Panc1 (cell line): Measurements from ENCODE around the gene FAM227B. TPM values are rescaled to one million over a fixed set of nuclear protein-coding genes. Genes with fewer than 3 reads are reported as not detected.

Experiments used
- ATAC-seq: fragments of 200-7000 bp; cut with Tn5 transposase; 2 replicates; pipeline ENCODE4 v1.9.1; 2020; ENCODE audit warnings: mild to moderate bottlenecking, moderate library complexity
- BruUV-seq: library from RNA; stranded (reverse); fragments of 400-500 nt; replicated peaks from 2 replicates; lab custom pipeline; 2021; lab: Mats Ljungman, UMichigan
- CTCF ChIA-PET: fragments of 300-600 bp; sonication (Branson Sonifier 250); formaldehyde crosslinking; loops from one replicate; lab custom pipeline; 2022; ENCODE audit warnings: antibody characterized with exemption; lab: Charles Lee
- POLR2A ChIA-PET: fragments of 300-600 bp; sonication (Branson Sonifier 250); formaldehyde crosslinking; loops from one replicate; lab custom pipeline; 2022; ENCODE audit warnings: antibody characterized with exemption; lab: Charles Lee
- DNase-seq: peaks from one replicate; pipeline ENCODE4 v3.0.0-alpha.2; 2010; ENCODE audit warnings: low read depth, low spot score
- H3K27ac ChIP-seq: 2 replicates; pipeline ENCODE4 v1.5.1; 2011; ENCODE audit warnings: mild to moderate bottlenecking, low read length, inconsistent platforms
- H3K27me3 ChIP-seq: fragments of 200-500 bp; sonication (Bioruptor generic); 2 replicates; pipeline ENCODE4 v1.6.0; 2014; ENCODE audit warnings: low read length, inconsistent platforms; ENCODE audit not compliant: control insufficient read depth, insufficient read depth
- H3K36me3 ChIP-seq: fragments of 200-500 bp; sonication (Bioruptor generic); 2 replicates; pipeline ENCODE4 v1.5.1; 2014; ENCODE audit warnings: inconsistent platforms, mild to moderate bottlenecking, low read length, moderate library complexity; ENCODE audit not compliant: control insufficient read depth, insufficient read depth
- H3K4me1 ChIP-seq: 2 replicates; pipeline ENCODE4 v1.5.1; 2011; ENCODE audit warnings: inconsistent platforms, mild to moderate bottlenecking, low read length, moderate library complexity; ENCODE audit not compliant: control insufficient read depth, insufficient read depth
- H3K4me3 ChIP-seq, 2 experiments: 2 replicates each; pipeline ENCODE4 v1.5.1; 2011 to 2012; ENCODE audit warnings: low read depth in 2 of 2, low read length in 2 of 2, mild to moderate bottlenecking in 2 of 2, inconsistent platforms in 1 of 2, moderate library complexity in 1 of 2
- H3K9me3 ChIP-seq: fragments of 200-500 bp; sonication (Bioruptor generic); 2 replicates; pipeline ENCODE4 v1.5.1; 2014; ENCODE audit warnings: low read depth, mild to moderate bottlenecking, inconsistent platforms, low read length, moderate library complexity; ENCODE audit not compliant: control insufficient read depth, insufficient read depth
- POLR2AphosphoS5 ChIP-seq: IDR thresholded peaks from 2 replicates; pipeline ENCODE4 v1.6.1; 2012; ENCODE audit warnings: mild to moderate bottlenecking, low read depth, low read length, moderate library complexity
- SIN3A ChIP-seq: IDR thresholded peaks from 2 replicates; pipeline ENCODE4 v1.6.1; 2012; ENCODE audit warnings: low read depth, mild to moderate bottlenecking, low read length, moderate library complexity, borderline replicate concordance; ENCODE audit not compliant: insufficient read depth
- TCF7L2 ChIP-seq: IDR thresholded peaks from 2 replicates; pipeline ENCODE4 v1.6.1; 2011; ENCODE audit warnings: mild to moderate bottlenecking, low read depth, low read length, inconsistent platforms
- in situ Hi-C: cut with HindIII; loops from 2 replicates; pipeline ENCODE4 v1.10.0; 2016; ENCODE audit warnings: low sequenced_read_pairs, low pct_unique_long_range_greater_than_20kb
- intact Hi-C: fragments of 100-400 bp; cut with micrococcal nuclease; formaldehyde crosslinking; loops from one replicate; pipeline ENCODE4 v1.10.0; 2022; ENCODE audit not compliant: unreplicated experiment
- total RNA-seq: library from RNA; stranded (reverse); gene quantifications from one replicate; pipeline ENCODE4 v1.2.1, GENCODE V29; 2021; ENCODE audit not compliant: unreplicated experiment
- TF ChIP-seq, protein P1 (sequence below): fragments of 450-650 bp; IDR thresholded peaks from 2 replicates; pipeline ENCODE4 v1.5.1; 2017; ENCODE audit warnings: mild to moderate bottlenecking
- TF ChIP-seq, protein P2 (sequence below), 2 experiments: IDR thresholded peaks; 2 replicates each; pipeline ENCODE4 v1.6.1; 2011 to 2012; ENCODE audit warnings: low read depth in 2 of 2, control low read depth in 1 of 2, low read length in 1 of 2, mild to moderate bottlenecking in 1 of 2, moderate library complexity in 1 of 2; ENCODE audit not compliant: insufficient read depth in 1 of 2

The FAM227B gene
- total RNA-seq, 1 experiment from 2014 or later: 1.2 TPM

DNA sequence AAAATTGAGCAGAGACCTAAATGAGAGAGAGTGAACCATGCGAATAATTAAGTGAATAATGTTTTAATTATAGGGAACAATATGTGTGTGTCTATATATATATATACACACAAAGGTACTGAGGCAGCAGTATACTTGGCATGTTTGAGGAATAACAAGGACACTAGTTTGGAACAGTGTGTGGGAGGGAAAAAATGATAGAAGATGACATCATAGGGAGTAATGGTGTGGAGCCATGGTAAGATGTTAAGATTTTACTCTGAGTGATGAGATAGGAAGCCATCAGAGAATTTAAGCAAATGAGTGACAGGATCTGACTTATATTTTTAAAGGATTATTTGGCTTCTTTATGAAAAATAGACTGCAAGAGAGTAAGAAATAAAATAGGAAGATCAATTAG lies 29.4 kb upstream of the FAM227B start:
- H3K4me3 ChIP-seq: no peak overlapping the region
- no peak overlapping the region for H3K27ac ChIP-seq
- H3K36me3 ChIP-seq: no peaks in the 10 kb centered on the region
- no TSS peak for BruUV-seq
- 0 out of 2 replicates have a peak, but pooled peaks cover 6% of the 10 kb centered on the region for H3K9me3 ChIP-seq
- POLR2A ChIA-PET: no interaction called here
- intact Hi-C loops (no loop called here), in situ Hi-C loops (no loop called here)
- TF ChIP-seq, protein P1, sequence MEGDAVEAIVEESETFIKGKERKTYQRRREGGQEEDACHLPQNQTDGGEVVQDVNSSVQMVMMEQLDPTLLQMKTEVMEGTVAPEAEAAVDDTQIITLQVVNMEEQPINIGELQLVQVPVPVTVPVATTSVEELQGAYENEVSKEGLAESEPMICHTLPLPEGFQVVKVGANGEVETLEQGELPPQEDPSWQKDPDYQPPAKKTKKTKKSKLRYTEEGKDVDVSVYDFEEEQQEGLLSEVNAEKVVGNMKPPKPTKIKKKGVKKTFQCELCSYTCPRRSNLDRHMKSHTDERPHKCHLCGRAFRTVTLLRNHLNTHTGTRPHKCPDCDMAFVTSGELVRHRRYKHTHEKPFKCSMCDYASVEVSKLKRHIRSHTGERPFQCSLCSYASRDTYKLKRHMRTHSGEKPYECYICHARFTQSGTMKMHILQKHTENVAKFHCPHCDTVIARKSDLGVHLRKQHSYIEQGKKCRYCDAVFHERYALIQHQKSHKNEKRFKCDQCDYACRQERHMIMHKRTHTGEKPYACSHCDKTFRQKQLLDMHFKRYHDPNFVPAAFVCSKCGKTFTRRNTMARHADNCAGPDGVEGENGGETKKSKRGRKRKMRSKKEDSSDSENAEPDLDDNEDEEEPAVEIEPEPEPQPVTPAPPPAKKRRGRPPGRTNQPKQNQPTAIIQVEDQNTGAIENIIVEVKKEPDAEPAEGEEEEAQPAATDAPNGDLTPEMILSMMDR: no peak
- no peak for TF ChIP-seq POLR2AphosphoS5
- TF ChIP-seq SIN3A: no peak
- TF ChIP-seq, protein P2, sequence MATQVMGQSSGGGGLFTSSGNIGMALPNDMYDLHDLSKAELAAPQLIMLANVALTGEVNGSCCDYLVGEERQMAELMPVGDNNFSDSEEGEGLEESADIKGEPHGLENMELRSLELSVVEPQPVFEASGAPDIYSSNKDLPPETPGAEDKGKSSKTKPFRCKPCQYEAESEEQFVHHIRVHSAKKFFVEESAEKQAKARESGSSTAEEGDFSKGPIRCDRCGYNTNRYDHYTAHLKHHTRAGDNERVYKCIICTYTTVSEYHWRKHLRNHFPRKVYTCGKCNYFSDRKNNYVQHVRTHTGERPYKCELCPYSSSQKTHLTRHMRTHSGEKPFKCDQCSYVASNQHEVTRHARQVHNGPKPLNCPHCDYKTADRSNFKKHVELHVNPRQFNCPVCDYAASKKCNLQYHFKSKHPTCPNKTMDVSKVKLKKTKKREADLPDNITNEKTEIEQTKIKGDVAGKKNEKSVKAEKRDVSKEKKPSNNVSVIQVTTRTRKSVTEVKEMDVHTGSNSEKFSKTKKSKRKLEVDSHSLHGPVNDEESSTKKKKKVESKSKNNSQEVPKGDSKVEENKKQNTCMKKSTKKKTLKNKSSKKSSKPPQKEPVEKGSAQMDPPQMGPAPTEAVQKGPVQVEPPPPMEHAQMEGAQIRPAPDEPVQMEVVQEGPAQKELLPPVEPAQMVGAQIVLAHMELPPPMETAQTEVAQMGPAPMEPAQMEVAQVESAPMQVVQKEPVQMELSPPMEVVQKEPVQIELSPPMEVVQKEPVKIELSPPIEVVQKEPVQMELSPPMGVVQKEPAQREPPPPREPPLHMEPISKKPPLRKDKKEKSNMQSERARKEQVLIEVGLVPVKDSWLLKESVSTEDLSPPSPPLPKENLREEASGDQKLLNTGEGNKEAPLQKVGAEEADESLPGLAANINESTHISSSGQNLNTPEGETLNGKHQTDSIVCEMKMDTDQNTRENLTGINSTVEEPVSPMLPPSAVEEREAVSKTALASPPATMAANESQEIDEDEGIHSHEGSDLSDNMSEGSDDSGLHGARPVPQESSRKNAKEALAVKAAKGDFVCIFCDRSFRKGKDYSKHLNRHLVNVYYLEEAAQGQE (IDR thresholded peaks at IDR 0.05; ENCODE audit: insufficient read depth in 1 of 2, low read depth in 2 of 2, low read length in 1 of 2): no peak
- no peaks in the 10 kb centered on the region for H3K4me1 ChIP-seq
- DNase-seq (no peak), ATAC-seq (no peak)
- H3K27me3 ChIP-seq: no peaks in the 10 kb centered on the region
- CTCF ChIA-PET: no interaction called here

- no TSS peak for BruUV-seq
- Histone ChIP-seq H3K4me1 (no peaks in the 10 kb centered on the region), H3K4me3 (no peak overlapping the region), H3K36me3 (no peaks in the 10 kb centered on the region; the same call in 1 of the 2 replicates), H3K27ac (no peak overlapping the region), H3K9me3 (no peaks in the 10 kb centered on the region), H3K27me3 (no peaks in the 10 kb centered on the region)
- ATAC-seq: no peak
- intact Hi-C loops (no loop called here), in situ Hi-C loops (no loop called here)
- DNase-seq: no peak
- CTCF ChIA-PET: no interaction called here
- POLR2A ChIA-PET: no interaction called here
- TF ChIP-seq POLR2AphosphoS5: no peak
- TF ChIP-seq, protein P2 (IDR thresholded peaks at IDR 0.05; ENCODE audit: insufficient read depth in 1 of 2, low read depth in 2 of 2, low read length in 1 of 2): no peak
- no peak for TF ChIP-seq SIN3A
- TF ChIP-seq, protein P1: no peak
- TF ChIP-seq TCF7L2: no peak
These were observed 26.3 kb upstream of the FAM227B start for GRCh38 chr15:49646891-49647290.
